ENCODE results near the gene AGBL5.

DNA sequence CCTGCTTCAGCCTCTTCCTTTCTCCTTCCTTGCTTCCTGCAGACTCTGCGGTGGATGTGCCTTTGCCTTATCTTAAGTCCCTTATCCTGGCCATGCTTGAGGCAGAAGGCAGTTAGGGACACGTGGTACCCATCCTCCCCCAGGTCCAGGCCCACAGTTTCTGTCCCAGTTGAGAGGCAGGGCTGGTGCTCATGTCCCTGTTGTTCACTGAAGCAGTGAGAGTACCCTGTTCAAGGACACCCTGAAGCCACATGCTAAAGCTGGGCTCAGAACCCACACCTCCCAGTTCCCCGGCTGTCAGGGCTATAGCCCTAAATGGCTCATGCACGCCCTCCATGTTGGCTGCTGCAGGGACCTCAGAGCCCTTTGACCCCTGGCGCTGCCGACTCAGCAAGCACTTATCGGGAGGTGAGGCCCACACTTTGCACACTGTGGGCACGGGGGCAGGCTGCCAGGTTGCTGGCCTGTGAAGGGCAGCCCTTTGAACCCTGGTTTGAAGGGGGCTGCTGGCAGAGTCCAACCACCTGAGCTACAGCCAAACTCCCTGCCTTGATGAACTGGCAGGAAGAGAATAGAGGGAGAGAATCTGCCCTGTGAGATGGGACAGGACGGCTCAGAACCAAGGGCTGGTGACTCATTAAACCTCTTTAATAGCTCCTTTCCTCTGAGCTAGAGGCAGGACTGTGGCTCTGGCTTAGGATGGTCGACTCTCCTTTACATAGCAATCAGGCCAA lies 41.4 kb downstream of the AGBL5 start:
- TF ChIP-seq EZH2 (IDR thresholded peaks at IDR 0.05; ENCODE audit: borderline replicate concordance, insufficient read depth, low read depth, low read length, poor library complexity, severe bottlenecking) = no peak
- TF ChIP-seq, protein P1, sequence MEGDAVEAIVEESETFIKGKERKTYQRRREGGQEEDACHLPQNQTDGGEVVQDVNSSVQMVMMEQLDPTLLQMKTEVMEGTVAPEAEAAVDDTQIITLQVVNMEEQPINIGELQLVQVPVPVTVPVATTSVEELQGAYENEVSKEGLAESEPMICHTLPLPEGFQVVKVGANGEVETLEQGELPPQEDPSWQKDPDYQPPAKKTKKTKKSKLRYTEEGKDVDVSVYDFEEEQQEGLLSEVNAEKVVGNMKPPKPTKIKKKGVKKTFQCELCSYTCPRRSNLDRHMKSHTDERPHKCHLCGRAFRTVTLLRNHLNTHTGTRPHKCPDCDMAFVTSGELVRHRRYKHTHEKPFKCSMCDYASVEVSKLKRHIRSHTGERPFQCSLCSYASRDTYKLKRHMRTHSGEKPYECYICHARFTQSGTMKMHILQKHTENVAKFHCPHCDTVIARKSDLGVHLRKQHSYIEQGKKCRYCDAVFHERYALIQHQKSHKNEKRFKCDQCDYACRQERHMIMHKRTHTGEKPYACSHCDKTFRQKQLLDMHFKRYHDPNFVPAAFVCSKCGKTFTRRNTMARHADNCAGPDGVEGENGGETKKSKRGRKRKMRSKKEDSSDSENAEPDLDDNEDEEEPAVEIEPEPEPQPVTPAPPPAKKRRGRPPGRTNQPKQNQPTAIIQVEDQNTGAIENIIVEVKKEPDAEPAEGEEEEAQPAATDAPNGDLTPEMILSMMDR (IDR thresholded peaks at IDR 0.05) = no peak
